ENCODE results near the gene THSD1. TPM values are rescaled to one million over a fixed set of nuclear protein-coding genes. Genes with fewer than 3 reads are reported as not detected.

Gene THSD1
- polyA plus RNA-seq, 1 of the 3 experiments (the other 2 are of a cell fraction), result 8.9 TPM

GRCh38 chr13:52414963-52415362 is 9.0 kb upstream of the THSD1 start:
- 15% methylated on average over 1 of the region's 1 CpG for WGBS (ENCODE audit: low lambda C conversion rate)
- 0 out of 2 replicates have a peak overlapping the region, but pooled peaks have one; percentile 1 for H3K9ac ChIP-seq
- POLR2A ChIA-PET, result no interaction called here

GRCh38 chr13:52414051-52414450 is 8.1 kb upstream of the THSD1 start:
- peak overlapping the region; percentile 78 to 80; a peak in 3 of 4 replicates for H3K27ac ChIP-seq (ENCODE audit: low read depth in 2 of 2, low read length in 1 of 2)
- H3K79me2 ChIP-seq (ENCODE audit: insufficient read depth), result peaks cover 4% of the 10 kb centered on the region; the same call in 1 of the 2 replicates
- no peak for DNase-seq
- no peaks in the 10 kb centered on the region for H3K27me3 ChIP-seq (ENCODE audit: insufficient read depth)
- TF ChIP-seq, protein P1, sequence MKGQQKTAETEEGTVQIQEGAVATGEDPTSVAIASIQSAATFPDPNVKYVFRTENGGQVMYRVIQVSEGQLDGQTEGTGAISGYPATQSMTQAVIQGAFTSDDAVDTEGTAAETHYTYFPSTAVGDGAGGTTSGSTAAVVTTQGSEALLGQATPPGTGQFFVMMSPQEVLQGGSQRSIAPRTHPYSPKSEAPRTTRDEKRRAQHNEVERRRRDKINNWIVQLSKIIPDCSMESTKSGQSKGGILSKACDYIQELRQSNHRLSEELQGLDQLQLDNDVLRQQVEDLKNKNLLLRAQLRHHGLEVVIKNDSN (IDR thresholded peaks at IDR 0.05; ENCODE audit: borderline replicate concordance, low read depth), result no peak
- no peak for TF ChIP-seq CTCF (IDR thresholded peaks at IDR 0.05)
- TF ChIP-seq YY1 (IDR thresholded peaks at IDR 0.05; ENCODE audit: low read depth), result no peak
- TF ChIP-seq SMC3 (IDR thresholded peaks at IDR 0.05; ENCODE audit: low read depth, low read length), result no peak
- no peak for TF ChIP-seq FOXM1 (IDR thresholded peaks at IDR 0.05; ENCODE audit: low read depth)
- no peak for TF ChIP-seq RFX5 (IDR thresholded peaks at IDR 0.05; ENCODE audit: low read length)
- TF ChIP-seq TAF1 (IDR thresholded peaks at IDR 0.05; ENCODE audit: borderline replicate concordance, low read depth, low read length), result no peak
- TF ChIP-seq, protein P2, sequence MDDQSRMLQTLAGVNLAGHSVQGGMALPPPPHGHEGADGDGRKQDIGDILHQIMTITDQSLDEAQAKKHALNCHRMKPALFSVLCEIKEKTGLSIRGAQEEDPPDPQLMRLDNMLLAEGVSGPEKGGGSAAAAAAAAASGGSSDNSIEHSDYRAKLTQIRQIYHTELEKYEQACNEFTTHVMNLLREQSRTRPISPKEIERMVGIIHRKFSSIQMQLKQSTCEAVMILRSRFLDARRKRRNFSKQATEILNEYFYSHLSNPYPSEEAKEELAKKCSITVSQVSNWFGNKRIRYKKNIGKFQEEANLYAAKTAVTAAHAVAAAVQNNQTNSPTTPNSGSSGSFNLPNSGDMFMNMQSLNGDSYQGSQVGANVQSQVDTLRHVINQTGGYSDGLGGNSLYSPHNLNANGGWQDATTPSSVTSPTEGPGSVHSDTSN (IDR thresholded peaks at IDR 0.05), result no peak
- no peak for TF ChIP-seq CHD2 (IDR thresholded peaks at IDR 0.05; ENCODE audit: low read length, partially characterized antibody)
- TF ChIP-seq REST (IDR thresholded peaks at IDR 0.05; ENCODE audit: low read depth, low read length), result no peak
- no peak for TF ChIP-seq TEAD4 (IDR thresholded peaks at IDR 0.05; ENCODE audit: borderline replicate concordance, insufficient read depth)
- TF ChIP-seq, protein P3, sequence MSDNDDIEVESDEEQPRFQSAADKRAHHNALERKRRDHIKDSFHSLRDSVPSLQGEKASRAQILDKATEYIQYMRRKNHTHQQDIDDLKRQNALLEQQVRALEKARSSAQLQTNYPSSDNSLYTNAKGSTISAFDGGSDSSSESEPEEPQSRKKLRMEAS (IDR thresholded peaks at IDR 0.05; ENCODE audit: low read depth), result no peak
- TF ChIP-seq EP300 (IDR thresholded peaks at IDR 0.05; ENCODE audit: borderline replicate concordance in 1 of 2, low read depth in 1 of 2, low read length in 1 of 2), result no peak
- H2AFZ ChIP-seq (ENCODE audit: low read depth), result no peak overlapping the region
- H3K9ac ChIP-seq, result no peak overlapping the region
- peaks cover 0 to 20% of the 10 kb centered on the region in 2 experiments; a peak in 3 of 4 replicates for H3K4me1 ChIP-seq (ENCODE audit: control insufficient read depth in 1 of 2, insufficient read depth in 2 of 2, low read depth in 1 of 2, low read length in 1 of 2)
- ChIA-PET CTCF (interaction anchor here (2.7 kb wide), 1 partner anchor 37 kb away, joined by 7 read pairs; no protein-coding TSS in a partner anchor), POLR2A (no interaction called here)
- H3K36me3 ChIP-seq (replicated peaks in 1 of 2; ENCODE audit: control insufficient read depth in 1 of 2, insufficient read depth in 2 of 2, low read length in 1 of 2), result peaks cover 55 to 58% of the 10 kb centered on the region in 2 experiments
- peaks cover 33% of the 10 kb centered on the region for H3F3A ChIP-seq (replicated peaks; ENCODE audit: insufficient read depth)
- no peaks in the 10 kb centered on the region for H4K20me1 ChIP-seq (ENCODE audit: insufficient read depth)
- no peaks in the 10 kb centered on the region for H3K9me3 ChIP-seq
- H3K4me3 ChIP-seq (ENCODE audit: low read depth in 2 of 2, low read length in 1 of 2), result no peak overlapping the region
- no peaks in the 10 kb centered on the region for H3K9me2 ChIP-seq
- peak overlapping the region; percentile 6; the same call in 1 of the 2 replicates for H3K4me2 ChIP-seq
- 96% methylated on average over 1 of the region's 1 CpG for WGBS (ENCODE audit: low lambda C conversion rate)

More at GRCh38 chr13:52414963-52415362, 9.0 kb upstream of the THSD1 start:
- no peak overlapping the region for H2AFZ ChIP-seq (ENCODE audit: low read depth)
- peak overlapping the region; percentile 78 to 80 for H3K27ac ChIP-seq (ENCODE audit: low read depth in 2 of 2, low read length in 1 of 2)
- DNase-seq, result no peak
- peaks cover 53 to 60% of the 10 kb centered on the region in 2 experiments for H3K36me3 ChIP-seq (replicated peaks in 1 of 2; ENCODE audit: control insufficient read depth in 1 of 2, insufficient read depth in 2 of 2, low read length in 1 of 2)
- peaks cover 0 to 20% of the 10 kb centered on the region in 2 experiments; a peak in 3 of 4 replicates for H3K4me1 ChIP-seq (ENCODE audit: control insufficient read depth in 1 of 2, insufficient read depth in 2 of 2, low read depth in 1 of 2, low read length in 1 of 2)
- H3K4me2 ChIP-seq, result 0 out of 2 replicates have a peak overlapping the region, but pooled peaks have one; percentile 6
- peaks cover 4% of the 10 kb centered on the region; the same call in 1 of the 2 replicates for H3K79me2 ChIP-seq (ENCODE audit: insufficient read depth)
- TF ChIP-seq EZH2phosphoT487 (IDR thresholded peaks at IDR 0.05; ENCODE audit: borderline replicate concordance, low read depth), result no peak
- CTCF ChIA-PET, result no interaction called here
- no peaks in the 10 kb centered on the region for H3K27me3 ChIP-seq (ENCODE audit: insufficient read depth)
- H3K9me3 ChIP-seq, result no peaks in the 10 kb centered on the region
- peaks cover 33% of the 10 kb centered on the region for H3F3A ChIP-seq (replicated peaks; ENCODE audit: insufficient read depth)
- no peak overlapping the region; a peak in 1 of 4 replicates for H3K4me3 ChIP-seq (ENCODE audit: low read depth in 2 of 2, low read length in 1 of 2)
- no peaks in the 10 kb centered on the region for H3K9me2 ChIP-seq
- H4K20me1 ChIP-seq (ENCODE audit: insufficient read depth), result no peaks in the 10 kb centered on the region

All from SK-N-SH (cell line).